ENCODE measurements around the gene CFAP100.

CFAP100 gene

GRCh38 chr3:126406389-126407296 lies 11.9 kb downstream of the CFAP100 start:
- DNase-seq: no peak

GRCh38 chr3:126407412-126408044 lies 12.8 kb downstream of the CFAP100 start:
- DNase-seq: no peak

DNA sequence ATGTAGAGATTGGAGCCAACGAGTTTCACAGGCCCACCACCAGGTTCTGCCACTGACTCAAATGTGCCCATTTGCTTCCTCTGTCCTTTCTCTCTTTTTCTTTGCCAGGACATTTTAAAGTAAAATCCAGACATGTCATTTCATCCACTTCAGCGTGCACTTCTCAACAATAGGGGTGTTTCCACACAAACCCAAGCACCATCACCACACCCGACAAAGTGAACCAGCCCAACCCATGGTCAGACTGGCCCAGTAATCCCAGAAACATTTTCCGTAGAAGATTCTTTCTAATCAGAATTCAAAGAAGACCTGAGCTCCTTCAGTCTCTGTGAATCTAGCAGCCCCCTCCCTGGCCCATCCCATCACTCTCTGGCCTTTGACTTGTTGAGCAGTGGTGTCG lies 13.4 kb downstream of the CFAP100 start:
- DNase-seq: no peak

DNA sequence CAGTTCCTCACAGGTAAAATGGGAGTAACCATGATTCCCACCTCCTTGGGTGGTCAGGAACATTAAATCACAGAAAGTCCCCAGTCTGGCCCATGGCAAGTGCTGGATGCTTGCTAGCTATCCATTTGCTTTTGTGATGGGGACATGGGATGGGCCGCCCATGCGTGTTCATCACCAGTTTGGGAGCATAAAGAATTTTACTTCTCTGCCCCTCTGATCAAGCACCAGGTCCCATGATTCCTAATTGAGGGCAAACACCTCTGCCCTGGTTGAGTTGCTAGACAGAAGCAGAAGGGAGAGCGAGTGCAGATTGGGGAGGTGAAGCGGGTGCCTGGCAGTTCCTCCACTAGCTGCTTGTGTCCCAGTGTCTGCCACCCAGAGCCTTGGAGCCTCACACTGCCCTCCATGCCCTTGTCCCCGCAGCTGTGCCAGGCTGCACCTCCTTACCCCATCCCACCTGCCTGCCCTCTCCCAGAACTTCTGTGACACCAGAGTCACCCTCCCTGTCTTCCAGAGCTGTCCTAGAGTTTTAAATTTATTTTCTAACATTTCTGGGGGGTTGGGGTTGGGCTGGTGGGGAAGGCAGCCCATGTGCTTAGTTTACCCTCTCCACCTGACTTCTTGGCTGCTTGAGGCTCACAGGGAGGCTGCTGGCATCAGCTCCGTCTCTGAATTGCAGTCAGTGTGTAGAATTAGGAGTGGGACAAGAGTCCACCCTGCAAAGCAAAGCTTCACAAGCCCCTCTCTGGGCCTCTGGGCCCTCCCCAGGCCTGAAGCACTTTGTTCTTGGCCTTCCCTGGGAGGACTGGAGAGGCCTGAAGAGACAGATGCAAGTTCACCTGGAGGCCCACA lies 18.4 kb downstream of the CFAP100 start:
- DNase-seq: no peak

DNA sequence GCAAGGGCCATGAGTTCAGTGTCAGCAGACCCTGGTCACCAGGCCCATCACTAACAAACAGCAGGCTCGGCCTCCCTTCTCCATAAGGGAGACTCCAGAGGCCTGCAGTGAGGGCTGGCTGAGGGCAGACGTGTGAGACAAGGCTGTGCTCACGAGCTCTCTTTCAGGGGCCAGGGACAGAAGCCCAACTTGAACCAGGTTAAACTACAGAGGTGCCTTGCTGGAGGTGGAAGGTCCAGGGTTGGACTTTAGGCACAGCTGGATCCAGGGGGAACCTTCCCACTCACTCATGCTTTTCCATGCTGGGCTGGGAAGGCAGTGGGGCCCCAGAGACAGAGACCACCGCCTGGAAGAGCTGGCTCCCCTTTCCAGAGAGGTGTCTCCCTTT lies 19.0 kb downstream of the CFAP100 start:
- DNase-seq: no peak

DNA sequence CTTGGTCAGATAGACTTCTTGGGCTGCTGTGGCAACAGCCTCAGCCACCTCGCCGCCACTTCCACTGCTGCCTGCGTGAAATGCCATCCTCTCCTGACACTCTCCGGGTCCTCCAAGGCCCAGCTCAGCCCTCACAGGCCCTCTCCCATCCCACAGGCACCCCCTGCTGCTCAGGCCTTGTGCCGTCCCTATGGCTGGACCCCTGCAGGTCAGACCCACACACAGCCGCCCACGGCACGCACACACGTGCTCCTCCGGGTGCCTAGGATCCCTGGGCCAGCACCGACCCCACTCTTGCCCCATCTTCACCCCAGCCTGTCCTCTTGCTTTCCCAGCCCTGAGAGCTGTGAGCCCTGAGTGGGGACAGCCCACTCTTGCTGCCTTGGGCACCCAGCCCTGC lies 19.7 kb downstream of the CFAP100 start:
- DNase-seq: no peak

GRCh38 chr3:126414961-126415660 lies 20.4 kb downstream of the CFAP100 start:
- DNase-seq: no peak

- peak; percentile 12 for DNase-seq
Observed at GRCh38 chr3:126415661-126416591, 21.2 kb downstream of the CFAP100 start.

DNA sequence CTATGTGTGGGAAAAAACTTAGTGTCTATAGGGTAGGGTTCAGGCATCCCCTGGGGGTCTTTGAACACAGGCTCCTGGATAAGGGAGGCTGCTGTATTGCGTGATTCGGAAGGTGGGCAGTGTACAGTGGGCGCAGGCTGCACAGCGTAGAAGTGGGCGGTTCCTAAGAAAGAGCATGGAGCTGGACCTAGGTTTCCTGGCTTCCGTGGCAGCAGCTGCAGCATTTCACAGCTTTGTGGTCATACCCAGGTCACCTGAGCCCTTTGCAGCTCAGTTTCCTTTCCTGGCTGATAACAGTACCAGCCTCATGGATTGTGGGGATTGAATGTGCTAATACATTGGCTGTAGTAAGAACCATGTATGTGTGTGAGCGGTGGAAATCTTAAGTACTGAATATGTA lies 22.2 kb downstream of the CFAP100 start:
- no peak for DNase-seq

DNA sequence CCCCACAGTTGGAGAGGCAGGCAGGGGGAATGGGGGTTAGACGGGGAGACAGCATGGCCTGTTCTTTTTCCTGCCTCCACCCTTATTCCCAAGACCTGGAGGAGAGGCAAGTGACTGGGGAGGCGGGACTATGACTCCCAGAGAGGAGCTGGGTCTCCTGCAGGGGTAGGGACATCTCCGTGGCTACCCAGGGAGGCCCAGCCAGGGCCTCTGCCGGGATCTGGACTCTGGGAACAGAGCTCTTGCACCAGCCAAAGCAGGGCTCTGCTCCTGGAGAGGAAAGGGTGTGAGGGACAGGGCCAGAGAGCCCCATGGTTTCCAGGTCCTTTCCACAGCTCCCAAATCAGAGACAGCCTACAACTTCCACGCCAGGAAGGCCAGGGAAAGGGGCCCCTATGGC lies 22.8 kb downstream of the CFAP100 start:
- no peak for DNase-seq

GRCh38 chr3:126417981-126418530 lies 23.3 kb downstream of the CFAP100 start:
- no peak for DNase-seq

DNA sequence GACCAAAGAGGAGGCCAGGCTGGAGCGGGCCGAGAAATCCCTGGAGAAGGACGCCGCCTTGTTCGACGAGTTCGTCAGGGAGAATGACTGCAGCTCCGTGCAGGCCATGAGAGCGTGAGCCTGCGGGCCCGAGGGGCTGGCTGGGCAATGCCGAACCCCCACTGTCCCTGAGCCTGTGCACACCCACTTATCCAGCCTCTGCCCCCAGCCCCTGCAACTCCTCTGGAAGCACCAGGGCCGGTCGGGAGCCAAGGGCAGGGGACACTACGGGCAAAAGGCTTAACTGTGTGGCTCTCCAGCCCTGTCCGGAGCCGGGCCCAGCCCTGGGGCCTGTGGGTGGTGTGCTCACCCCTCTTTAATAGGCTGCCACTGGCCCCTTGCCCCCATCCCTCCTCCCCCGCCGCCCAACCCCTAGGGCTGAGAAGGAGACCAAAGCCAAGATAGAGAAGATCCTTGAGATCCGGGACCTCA lies 24.0 kb downstream of the CFAP100 start:
- no peak for DNase-seq

- DNase-seq: no peak
Observed at GRCh38 chr3:126419151-126419703, 24.5 kb downstream of the CFAP100 start.

DNA sequence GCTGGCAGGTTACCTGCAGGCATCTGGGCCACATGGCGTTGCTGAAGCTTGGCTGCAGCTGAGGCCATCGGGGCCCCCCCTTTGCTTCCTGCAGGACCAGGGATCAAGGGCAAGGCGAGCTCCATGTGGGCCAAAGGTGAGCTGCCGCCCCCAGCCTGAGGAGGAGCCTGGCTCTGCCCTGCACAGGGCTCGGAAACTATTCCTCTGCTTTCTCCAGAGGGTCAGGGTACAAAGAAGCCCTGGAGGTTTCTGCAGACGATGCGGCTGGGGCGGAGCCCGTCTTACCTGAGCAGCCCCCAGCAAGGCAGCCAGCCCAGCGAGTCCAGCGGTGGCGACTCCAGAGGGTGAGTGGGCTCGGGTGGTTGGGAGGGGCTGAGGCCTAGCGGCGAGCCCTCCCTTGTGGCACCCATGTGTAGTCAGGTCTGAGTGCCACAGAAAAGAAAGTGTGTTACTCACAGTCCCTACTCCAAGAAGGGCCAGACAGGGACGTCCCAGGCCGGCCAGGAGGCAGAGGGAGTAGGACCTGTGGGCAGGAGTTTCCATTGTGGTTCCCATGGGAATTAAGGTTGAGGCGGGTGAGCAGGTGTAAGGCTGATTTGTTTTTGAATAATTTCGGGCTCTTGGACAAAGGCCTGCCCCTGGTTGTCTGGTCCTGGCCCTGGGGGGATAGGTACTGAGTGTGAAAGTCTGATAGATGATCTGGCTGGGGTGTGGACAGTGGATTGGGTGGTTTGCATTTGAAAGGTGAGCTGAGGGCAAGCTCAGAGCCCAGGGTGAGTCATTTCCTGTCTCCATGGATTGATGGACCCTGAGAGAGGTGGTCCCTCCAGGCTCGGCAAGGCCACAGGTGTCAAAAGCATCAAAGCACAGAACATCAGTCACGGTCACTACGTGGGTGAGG lies 25.4 kb downstream of the CFAP100 start:
- no peak for DNase-seq

- no peak for DNase-seq
Observed at GRCh38 chr3:126421573-126422119, 26.9 kb downstream of the CFAP100 start.

DNA sequence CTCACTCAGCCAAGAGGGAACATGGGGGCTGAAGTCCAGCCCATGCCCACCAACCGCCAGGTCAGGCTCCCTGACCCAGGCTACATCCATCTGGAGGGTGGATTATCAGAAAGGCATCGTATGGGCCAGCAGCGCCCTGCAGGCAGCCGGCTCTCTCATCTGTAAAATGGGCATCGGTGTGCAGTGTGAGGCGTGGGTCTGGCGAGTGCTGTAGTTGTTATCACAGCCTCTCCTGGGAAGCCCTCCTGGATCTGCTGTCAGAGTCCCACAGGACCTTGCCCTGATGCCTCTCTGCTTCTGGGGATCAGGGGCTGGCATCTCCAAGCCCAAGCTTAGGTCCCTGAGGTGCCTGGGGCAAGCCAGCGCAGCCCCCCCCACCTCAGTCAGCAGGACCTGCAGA lies 27.4 kb downstream of the CFAP100 start:
- DNase-seq: no peak

GRCh38 chr3:126422571-126423091 lies 27.9 kb downstream of the CFAP100 start:
- no peak for DNase-seq

- no peak for DNase-seq
Observed at GRCh38 chr3:126423191-126424038, 28.7 kb downstream of the CFAP100 start.

Data from DMS79 treated with DMSO at 0.1 percent for 48 hours (cell line).